ENCODE results near the gene IGFBP6.

GRCh38 chr12:53098354-53098981 lies 1.0 kb downstream of the IGFBP6 start:
- no peak for TF ChIP-seq EZH2 (IDR thresholded peaks at IDR 0.05; ENCODE audit: borderline replicate concordance, low read depth, low read length, poor library complexity, severe bottlenecking)
- TF ChIP-seq, protein P1, sequence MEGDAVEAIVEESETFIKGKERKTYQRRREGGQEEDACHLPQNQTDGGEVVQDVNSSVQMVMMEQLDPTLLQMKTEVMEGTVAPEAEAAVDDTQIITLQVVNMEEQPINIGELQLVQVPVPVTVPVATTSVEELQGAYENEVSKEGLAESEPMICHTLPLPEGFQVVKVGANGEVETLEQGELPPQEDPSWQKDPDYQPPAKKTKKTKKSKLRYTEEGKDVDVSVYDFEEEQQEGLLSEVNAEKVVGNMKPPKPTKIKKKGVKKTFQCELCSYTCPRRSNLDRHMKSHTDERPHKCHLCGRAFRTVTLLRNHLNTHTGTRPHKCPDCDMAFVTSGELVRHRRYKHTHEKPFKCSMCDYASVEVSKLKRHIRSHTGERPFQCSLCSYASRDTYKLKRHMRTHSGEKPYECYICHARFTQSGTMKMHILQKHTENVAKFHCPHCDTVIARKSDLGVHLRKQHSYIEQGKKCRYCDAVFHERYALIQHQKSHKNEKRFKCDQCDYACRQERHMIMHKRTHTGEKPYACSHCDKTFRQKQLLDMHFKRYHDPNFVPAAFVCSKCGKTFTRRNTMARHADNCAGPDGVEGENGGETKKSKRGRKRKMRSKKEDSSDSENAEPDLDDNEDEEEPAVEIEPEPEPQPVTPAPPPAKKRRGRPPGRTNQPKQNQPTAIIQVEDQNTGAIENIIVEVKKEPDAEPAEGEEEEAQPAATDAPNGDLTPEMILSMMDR (conservative IDR thresholded peaks at IDR 0.05; ENCODE audit: low read depth, low read length) = no peak

Data from A673 (cell line).